Upper lobe of left lung (tissue), 6 donors: Measurements from ENCODE around the gene KIRREL3. TPM values are rescaled to one million over a fixed set of nuclear protein-coding genes. Genes with fewer than 3 reads are reported as not detected.

ENCODE experiments used
- ATAC-seq, 2 donors: fragments of 200-7000 bp; cut with Tn5 transposase; one replicate each; pipeline ENCODE4 v1.9.1; 2022; ENCODE audit warnings: mild to moderate bottlenecking in 2 of 2, moderate library complexity in 2 of 2; ENCODE audit not compliant: low FRiP score in 2 of 2
- DNase-seq, 2 donors: peaks; one replicate each; pipeline ENCODE4 v3.0.0-alpha.2; 2019 to 2020
- H3K27ac ChIP-seq, 4 donors: fragments of 200-600 bp; sonication (generic); one replicate each; pipeline ENCODE4 v1.5.1; 2016 to 2019
- H3K27me3 ChIP-seq, 4 donors: fragments of 200-600 bp; sonication (generic); one replicate each; pipeline ENCODE4 v1.5.1; 2017 to 2019
- H3K36me3 ChIP-seq, 4 donors: fragments of 200-600 bp; sonication (generic); one replicate each; pipeline ENCODE4 v1.5.1; 2016 to 2019
- H3K4me1 ChIP-seq, 4 donors: fragments of 200-600 bp; sonication (generic); one replicate each; pipeline ENCODE4 v1.5.1; 2018 to 2019
- H3K4me3 ChIP-seq, 4 donors: fragments of 200-600 bp; sonication (generic); one replicate each; pipeline ENCODE4 v1.5.1; 2017 to 2019; ENCODE audit warnings: mild to moderate bottlenecking in 2 of 4, moderate library complexity in 1 of 4
- H3K9me3 ChIP-seq, 4 donors: fragments of 200-600 bp; sonication (generic); one replicate each; pipeline ENCODE4 v1.5.1; 2018 to 2019
- CTCF ChIP-seq, 6 experiments: fragments of 450-650 bp in 4 of 6; fragments of 200-600 bp in 2 of 6; sonication (generic) in 2 of 6; IDR thresholded peaks; one replicate each; pipeline ENCODE4 v1.5.1; 2016 to 2019; ENCODE audit warnings: antibody characterized with exemption in 6 of 6
- EP300 ChIP-seq, 4 donors: sonication (generic); formaldehyde crosslinking; IDR thresholded peaks; one replicate each; pipeline ENCODE4 v1.5.1; 2017; ENCODE audit warnings: antibody characterized with exemption in 4 of 4, control low read depth in 2 of 4
- POLR2A ChIP-seq, 4 donors: fragments of 450-650 bp; IDR thresholded peaks; one replicate each; pipeline ENCODE4 v1.5.1; 2016 to 2017; ENCODE audit warnings: antibody characterized with exemption in 4 of 4, mild to moderate bottlenecking in 2 of 4
- POLR2AphosphoS5 ChIP-seq, 2 donors: sonication (generic); formaldehyde crosslinking; IDR thresholded peaks; one replicate each; pipeline ENCODE4 v1.5.1; 2017; ENCODE audit warnings: antibody characterized with exemption in 2 of 2
- WGBS, 2 donors: methylation state at CpG; one replicate each; pipeline ENCODE4 v1.1.5; 2017 to 2018; 5-methylcytosine and 5-hydroxymethylcytosine counted together
- total RNA-seq, 6 donors: library from RNA; depleted of rRNA in 4 of 6; stranded (reverse); fragments of >200 nt in 4 of 6; gene quantifications; one replicate each; pipeline versions ENCODE4 v1.1.0 to v1.2.1, GENCODE V29; 2016 to 2021
- donor health status: DM: no; HTN: no; CAD: no; lungs with moderate emphysema.
- donor health status: DM: no; HTN: yes; CAD: no; lungs with severe emphysema.

Gene KIRREL3
- total RNA-seq, 6 donors from 2014 or later: 0.22 to 0.24 TPM; not detected in 4

GRCh38 chr11:126419801-126420697, 580.5 kb downstream of the KIRREL3 start:
- Histone ChIP-seq H3K4me1 (peaks cover 26 to 33% (median 29%) of the 10 kb centered on the region in 4 donors), H3K36me3 (no peaks in the 10 kb centered on the region), H3K4me3 (no peak overlapping the region), H3K9me3 (no peaks in the 10 kb centered on the region), H3K27me3 (no peaks in the 10 kb centered on the region), H3K27ac (peak overlapping the region; percentile 27 to 72 (median 43))
- TF ChIP-seq CTCF (IDR thresholded peaks at IDR 0.05) (no peak), EP300 (IDR thresholded peaks at IDR 0.05) (no peak), POLR2A (IDR thresholded peaks at IDR 0.05) (no peak), POLR2AphosphoS5 (IDR thresholded peaks at IDR 0.05) (no peak)
- 63 to 66% methylated on average over 11 of the region's 11 CpGs for WGBS, 2 donors
- DNase-seq (no peak), ATAC-seq (no peak)

GRCh38 chr11:126418887-126419286, 581.7 kb downstream of the KIRREL3 start:
- ATAC-seq (no peak), DNase-seq (no peak)
- H3K27me3 ChIP-seq: no peaks in the 10 kb centered on the region
- H3K4me1 ChIP-seq: peaks cover 28 to 43% (median 39%) of the 10 kb centered on the region in 4 donors
- no peak overlapping the region for H3K4me3 ChIP-seq
- 0 to 38% methylated on average over 1 of the region's 1 CpG for WGBS, 2 donors
- peak overlapping the region in 2 of 4 donors; percentile 36 to 72 for H3K27ac ChIP-seq
- TF ChIP-seq POLR2A (IDR thresholded peaks at IDR 0.05): no peak
- no peak for TF ChIP-seq POLR2AphosphoS5 (IDR thresholded peaks at IDR 0.05)
- no peak for TF ChIP-seq CTCF (IDR thresholded peaks at IDR 0.05)
- no peak for TF ChIP-seq EP300 (IDR thresholded peaks at IDR 0.05)
- peaks cover 0 to 1% (median 0%) of the 10 kb centered on the region in 4 donors for H3K36me3 ChIP-seq
- H3K9me3 ChIP-seq: no peaks in the 10 kb centered on the region

GRCh38 chr11:126417091-126417862, 583.3 kb downstream of the KIRREL3 start:
- ATAC-seq: no peak
- DNase-seq: no peak
- Histone ChIP-seq H3K9me3 (no peaks in the 10 kb centered on the region), H3K36me3 (peaks cover 0 to 8% (median 3%) of the 10 kb centered on the region in 4 donors), H3K4me3 (peak overlapping the region in 3 of 4 donors; percentile 43 to 54 (median 47)), H3K27ac (peak overlapping the region; percentile 74 to 86 (median 82)), H3K4me1 (peaks cover 28 to 43% (median 39%) of the 10 kb centered on the region in 4 donors), H3K27me3 (no peaks in the 10 kb centered on the region)
- TF ChIP-seq EP300 (IDR thresholded peaks at IDR 0.05) (no peak), POLR2A (IDR thresholded peaks at IDR 0.05) (no peak)
- 58 to 64% methylated on average over 11 to 12 of the region's 12 CpGs for WGBS, 2 donors

- ATAC-seq (peak; percentile 89 to 91), DNase-seq (peak; percentile 90 to 95)
- peak overlapping the region; percentile 74 to 86 (median 82) for H3K27ac ChIP-seq
- H3K36me3 ChIP-seq: peaks cover 0 to 8% (median 3%) of the 10 kb centered on the region in 4 donors
- 10% methylated on average over 17 of the region's 52 CpGs; no CpG with 5 or more reads in 1 of the 2 donors for WGBS, 2 donors
- H3K27me3 ChIP-seq: no peaks in the 10 kb centered on the region
- peak in 1 of 4 donors; percentile 59 for TF ChIP-seq POLR2A (IDR thresholded peaks at IDR 0.05)
- no peak for TF ChIP-seq EP300 (IDR thresholded peaks at IDR 0.05)
- peak in 1 of 2 donors; percentile 31 for TF ChIP-seq POLR2AphosphoS5 (IDR thresholded peaks at IDR 0.05)
- peak in 2 of 6 experiments; percentile 5 to 33 for TF ChIP-seq CTCF (IDR thresholded peaks at IDR 0.05)
- peaks cover 28 to 43% (median 39%) of the 10 kb centered on the region in 4 donors for H3K4me1 ChIP-seq
- no peaks in the 10 kb centered on the region for H3K9me3 ChIP-seq
- peak overlapping the region in 3 of 4 donors; percentile 43 to 54 (median 47) for H3K4me3 ChIP-seq
These were observed 584.0 kb downstream of the KIRREL3 start for GRCh38 chr11:126416542-126417090.
